WTC11 (cell line): ENCODE measurements around the gene UGT1A5. TPM values are rescaled to one million over a fixed set of nuclear protein-coding genes. Genes with fewer than 3 reads are reported as not detected.

Source experiments
- ATAC-seq: fragments of 200-7000 bp; cut with Tn5 transposase; 2 replicates; pipeline ENCODE4 v1.10.0; 2021; ENCODE audit warnings: mild to moderate bottlenecking, moderate library complexity
- CTCF ChIA-PET: fragments of 300-600 bp; sonication (Branson Sonifier 250); formaldehyde crosslinking; loops from one replicate; lab custom pipeline; 2021; ENCODE audit warnings: antibody characterized with exemption; lab: Charles Lee
- POLR2A ChIA-PET: fragments of 350-600 bp; sonication (Branson Sonifier 250); formaldehyde crosslinking; loops from one replicate; lab custom pipeline; 2021; ENCODE audit warnings: antibody characterized with exemption; lab: Charles Lee
- DNase-seq: peaks from one replicate; pipeline ENCODE4 v3.0.0; 2021; ENCODE audit warnings: low spot score
- H3K27ac Mint-ChIP-seq: 2 replicates; pipeline ENCODE4 v1.8.0; 2021; ENCODE audit warnings: mixed read lengths
- H3K27me3 Mint-ChIP-seq: 2 replicates; pipeline ENCODE4 v1.8.0; 2021; ENCODE audit warnings: low read depth, mild to moderate bottlenecking, moderate library complexity, mixed read lengths
- H3K36me3 Mint-ChIP-seq: 2 replicates; pipeline ENCODE4 v1.8.0; 2021; ENCODE audit warnings: mixed read lengths
- H3K4me1 Mint-ChIP-seq: 2 replicates; pipeline ENCODE4 v1.8.0; 2022; ENCODE audit warnings: mixed read lengths
- H3K4me3 Mint-ChIP-seq: 2 replicates; pipeline ENCODE4 v1.8.0; 2021; ENCODE audit warnings: mild to moderate bottlenecking, moderate library complexity, mixed read lengths
- H3K9me3 Mint-ChIP-seq: 2 replicates; pipeline ENCODE4 v1.8.0; 2021; ENCODE audit warnings: mixed read lengths
- ATF1 ChIP-seq: sonication (generic); formaldehyde crosslinking; IDR thresholded peaks from 2 replicates; pipeline ENCODE4 v1.8.1; 2023; ENCODE audit warnings: mild to moderate bottlenecking, moderate library complexity, missing genetic modification reagents
- IRF2 ChIP-seq: sonication (generic); formaldehyde crosslinking; IDR thresholded peaks from 2 replicates; pipeline ENCODE4 v1.8.0; 2022; ENCODE audit warnings: low read depth, missing genetic modification reagents, borderline replicate concordance
- NFE2L1 ChIP-seq: sonication (generic); formaldehyde crosslinking; IDR thresholded peaks from 2 replicates; pipeline ENCODE4 v1.8.1; 2023; ENCODE audit warnings: missing genetic modification reagents
- PRRX2 ChIP-seq: fragments of 250-450 bp; sonication (Bioruptor Pico); IDR thresholded peaks from 2 replicates; pipeline ENCODE4 v1.8.0; 2021; ENCODE audit warnings: mild to moderate bottlenecking
- ZNF138 ChIP-seq: sonication (generic); formaldehyde crosslinking; conservative IDR thresholded peaks from 2 replicates; pipeline ENCODE4 v1.8.1; 2022; ENCODE audit warnings: mild to moderate bottlenecking, moderate library complexity, missing genetic modification reagents
- total RNA-seq: library from RNA; stranded (reverse); gene quantifications from 3 replicates; pipeline ENCODE4 v1.2.3, GENCODE V29; 2021
- TF ChIP-seq, protein P1 (sequence below): sonication (generic); formaldehyde crosslinking; IDR thresholded peaks from 2 replicates; pipeline ENCODE4 v1.8.0; 2023; ENCODE audit warnings: missing genetic modification reagents, mild to moderate bottlenecking, borderline replicate concordance
- TF ChIP-seq, protein P2 (sequence below): fragments of 250-450 bp; sonication (Bioruptor Pico); IDR thresholded peaks from 2 replicates; pipeline ENCODE4 v2.1.2; 2022; ENCODE audit warnings: mild to moderate bottlenecking, moderate library complexity
- TF ChIP-seq, protein P3 (sequence below): sonication (generic); formaldehyde crosslinking; IDR thresholded peaks from 2 replicates; pipeline ENCODE4 v1.8.0; 2022; ENCODE audit warnings: mild to moderate bottlenecking, missing genetic modification reagents
- TF ChIP-seq, protein P4 (sequence below): sonication (generic); formaldehyde crosslinking; IDR thresholded peaks from 2 replicates; pipeline ENCODE4 v1.8.1; 2023; ENCODE audit warnings: mild to moderate bottlenecking, moderate library complexity, missing genetic modification reagents
- TF ChIP-seq, protein P5 (sequence below): sonication (generic); formaldehyde crosslinking; IDR thresholded peaks from 2 replicates; pipeline ENCODE4 v1.8.0; 2022; ENCODE audit warnings: mild to moderate bottlenecking, missing genetic modification reagents
- TF ChIP-seq, protein P6 (sequence below): sonication (generic); formaldehyde crosslinking; IDR thresholded peaks from 2 replicates; pipeline ENCODE4 v1.8.1; 2023; ENCODE audit warnings: mild to moderate bottlenecking, missing genetic modification reagents
- TF ChIP-seq, protein P7 (sequence below): sonication (generic); formaldehyde crosslinking; IDR thresholded peaks from 2 replicates; pipeline ENCODE4 v1.8.1; 2023; ENCODE audit warnings: mild to moderate bottlenecking, missing genetic modification reagents, moderate library complexity
- TF ChIP-seq, protein P8 (sequence below): sonication (generic); formaldehyde crosslinking; conservative IDR thresholded peaks from 2 replicates; pipeline ENCODE4 v1.8.1; 2023; ENCODE audit warnings: mild to moderate bottlenecking, low read depth, missing genetic modification reagents, moderate library complexity

Gene UGT1A5
- total RNA-seq, 1 experiment from 2014 or later, result not detected

DNA sequence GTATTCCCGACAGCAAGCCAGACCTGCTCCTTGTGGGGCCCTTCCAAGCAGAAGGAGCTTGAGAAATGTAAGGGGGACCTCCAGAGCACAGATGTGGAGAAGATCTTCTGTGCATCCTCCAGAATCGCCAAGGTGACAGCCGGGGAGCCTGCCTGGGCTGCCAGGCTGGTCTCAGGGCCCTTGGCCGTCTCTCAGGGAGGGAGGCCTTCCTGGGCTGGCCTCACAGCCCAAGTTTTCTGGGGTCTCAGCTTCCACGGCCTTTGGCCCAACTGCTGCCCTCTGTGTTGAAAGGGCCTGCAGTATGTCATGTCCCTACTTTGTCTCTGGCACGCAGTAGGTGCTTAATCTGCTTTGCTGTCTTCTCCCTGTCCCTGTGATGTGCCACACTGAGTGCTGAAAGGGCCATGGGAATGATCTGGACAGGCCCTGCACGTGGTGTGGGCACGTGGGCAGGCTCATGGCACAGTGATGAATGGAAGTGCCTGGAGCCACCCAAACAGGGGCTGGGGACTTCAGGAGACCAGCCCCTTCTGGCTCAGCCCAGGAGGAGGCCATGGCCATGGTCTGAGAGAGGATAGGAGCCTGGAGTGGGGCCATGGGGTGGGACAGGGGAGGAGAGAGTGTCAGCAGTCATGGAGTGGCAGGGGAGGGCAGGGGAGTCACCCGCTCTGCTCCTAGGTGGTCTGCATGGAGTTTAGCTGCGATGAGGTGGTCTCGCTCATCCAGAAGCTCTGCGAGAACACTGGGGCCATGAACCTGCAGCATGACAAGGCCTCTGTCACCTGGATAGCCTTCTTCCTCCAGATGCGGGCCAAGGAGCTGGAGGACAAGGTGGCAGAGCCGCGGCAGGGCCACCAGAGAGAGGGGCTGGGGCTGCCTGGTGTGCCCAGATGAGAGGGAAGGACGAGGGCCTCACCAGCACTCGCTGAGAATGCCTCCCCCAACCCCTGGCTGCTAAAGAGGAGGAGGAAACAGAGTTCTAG lies 106.2 kb downstream of the UGT1A5 start (continued):
- no peak for TF ChIP-seq ZNF138 (CRISPR knock-in tag)
- TF ChIP-seq, protein P1, sequence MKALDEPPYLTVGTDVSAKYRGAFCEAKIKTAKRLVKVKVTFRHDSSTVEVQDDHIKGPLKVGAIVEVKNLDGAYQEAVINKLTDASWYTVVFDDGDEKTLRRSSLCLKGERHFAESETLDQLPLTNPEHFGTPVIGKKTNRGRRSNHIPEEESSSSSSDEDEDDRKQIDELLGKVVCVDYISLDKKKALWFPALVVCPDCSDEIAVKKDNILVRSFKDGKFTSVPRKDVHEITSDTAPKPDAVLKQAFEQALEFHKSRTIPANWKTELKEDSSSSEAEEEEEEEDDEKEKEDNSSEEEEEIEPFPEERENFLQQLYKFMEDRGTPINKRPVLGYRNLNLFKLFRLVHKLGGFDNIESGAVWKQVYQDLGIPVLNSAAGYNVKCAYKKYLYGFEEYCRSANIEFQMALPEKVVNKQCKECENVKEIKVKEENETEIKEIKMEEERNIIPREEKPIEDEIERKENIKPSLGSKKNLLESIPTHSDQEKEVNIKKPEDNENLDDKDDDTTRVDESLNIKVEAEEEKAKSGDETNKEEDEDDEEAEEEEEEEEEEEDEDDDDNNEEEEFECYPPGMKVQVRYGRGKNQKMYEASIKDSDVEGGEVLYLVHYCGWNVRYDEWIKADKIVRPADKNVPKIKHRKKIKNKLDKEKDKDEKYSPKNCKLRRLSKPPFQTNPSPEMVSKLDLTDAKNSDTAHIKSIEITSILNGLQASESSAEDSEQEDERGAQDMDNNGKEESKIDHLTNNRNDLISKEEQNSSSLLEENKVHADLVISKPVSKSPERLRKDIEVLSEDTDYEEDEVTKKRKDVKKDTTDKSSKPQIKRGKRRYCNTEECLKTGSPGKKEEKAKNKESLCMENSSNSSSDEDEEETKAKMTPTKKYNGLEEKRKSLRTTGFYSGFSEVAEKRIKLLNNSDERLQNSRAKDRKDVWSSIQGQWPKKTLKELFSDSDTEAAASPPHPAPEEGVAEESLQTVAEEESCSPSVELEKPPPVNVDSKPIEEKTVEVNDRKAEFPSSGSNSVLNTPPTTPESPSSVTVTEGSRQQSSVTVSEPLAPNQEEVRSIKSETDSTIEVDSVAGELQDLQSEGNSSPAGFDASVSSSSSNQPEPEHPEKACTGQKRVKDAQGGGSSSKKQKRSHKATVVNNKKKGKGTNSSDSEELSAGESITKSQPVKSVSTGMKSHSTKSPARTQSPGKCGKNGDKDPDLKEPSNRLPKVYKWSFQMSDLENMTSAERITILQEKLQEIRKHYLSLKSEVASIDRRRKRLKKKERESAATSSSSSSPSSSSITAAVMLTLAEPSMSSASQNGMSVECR (CRISPR knock-in tag), result no peak

DNA sequence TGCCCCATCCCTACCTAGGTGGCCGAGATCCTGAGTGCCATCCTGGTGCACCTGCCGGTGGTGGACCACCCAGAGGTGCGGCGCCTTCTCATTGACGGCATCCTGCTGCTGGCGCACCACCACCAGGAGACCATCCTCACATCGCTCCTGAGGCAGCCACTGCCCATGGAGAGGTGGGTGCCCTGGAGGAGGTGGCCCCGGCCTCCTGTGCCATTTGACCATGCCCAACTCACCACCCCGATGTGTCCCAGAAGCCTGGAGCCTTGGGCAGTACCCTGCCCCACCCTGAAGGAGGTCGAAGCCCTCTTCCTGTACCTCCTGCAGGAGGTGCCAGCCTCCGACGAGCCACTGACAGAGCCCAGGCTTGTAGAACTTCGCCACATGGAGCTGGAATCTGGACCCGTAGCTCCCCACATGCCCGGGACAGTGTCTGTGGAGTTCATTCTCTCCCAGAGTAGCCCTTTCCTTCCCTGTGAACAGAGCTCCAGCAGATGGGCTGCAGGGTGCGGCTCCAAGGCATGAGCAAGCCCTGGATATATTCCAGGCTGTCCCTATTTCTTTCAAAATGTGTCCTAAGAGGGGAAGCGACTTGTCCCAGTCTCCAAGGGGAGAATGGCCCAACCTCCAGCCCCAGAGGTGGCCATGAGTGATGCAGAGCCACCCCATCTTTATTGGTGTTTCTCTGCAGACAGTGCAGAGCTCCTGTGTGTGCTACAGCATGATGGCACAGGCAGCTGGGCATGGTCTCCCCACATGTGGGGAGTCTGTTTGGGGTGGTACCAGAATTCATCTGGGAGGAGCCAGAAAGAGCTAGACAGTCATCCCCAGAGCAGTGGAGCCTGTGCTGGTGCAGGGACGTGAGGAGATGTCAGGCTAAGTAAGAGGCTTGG lies 107.4 kb downstream of the UGT1A5 start:
- no peak for ATAC-seq
- Mint-ChIP-seq H3K36me3 (no peaks in the 10 kb centered on the region), H3K9me3 (no peaks in the 10 kb centered on the region), H3K27me3 (no peaks in the 10 kb centered on the region), H3K4me3 (no peak overlapping the region), H3K4me1 (peaks cover 5% of the 10 kb centered on the region; the same call in 1 of the 2 replicates), H3K27ac (no peak overlapping the region)
- CTCF ChIA-PET, result interaction anchor here (1.4 kb wide), 1 partner anchor 13 kb away, joined by 5 read pairs; no protein-coding TSS in a partner anchor
- no peak for DNase-seq
- POLR2A ChIA-PET, result no interaction called here
- TF ChIP-seq, protein P2, sequence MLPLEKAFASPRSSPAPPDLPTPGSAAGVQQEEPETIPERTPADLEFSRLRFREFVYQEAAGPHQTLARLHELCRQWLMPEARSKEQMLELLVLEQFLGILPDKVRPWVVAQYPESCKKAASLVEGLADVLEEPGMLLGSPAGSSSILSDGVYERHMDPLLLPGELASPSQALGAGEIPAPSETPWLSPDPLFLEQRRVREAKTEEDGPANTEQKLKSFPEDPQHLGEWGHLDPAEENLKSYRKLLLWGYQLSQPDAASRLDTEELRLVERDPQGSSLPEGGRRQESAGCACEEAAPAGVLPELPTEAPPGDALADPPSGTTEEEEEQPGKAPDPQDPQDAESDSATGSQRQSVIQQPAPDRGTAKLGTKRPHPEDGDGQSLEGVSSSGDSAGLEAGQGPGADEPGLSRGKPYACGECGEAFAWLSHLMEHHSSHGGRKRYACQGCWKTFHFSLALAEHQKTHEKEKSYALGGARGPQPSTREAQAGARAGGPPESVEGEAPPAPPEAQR (CRISPR knock-in tag), result no peak
- TF ChIP-seq PRRX2 (CRISPR knock-in tag), result no peak
- no peak for TF ChIP-seq NFE2L1 (CRISPR knock-in tag)
- TF ChIP-seq, protein P3, sequence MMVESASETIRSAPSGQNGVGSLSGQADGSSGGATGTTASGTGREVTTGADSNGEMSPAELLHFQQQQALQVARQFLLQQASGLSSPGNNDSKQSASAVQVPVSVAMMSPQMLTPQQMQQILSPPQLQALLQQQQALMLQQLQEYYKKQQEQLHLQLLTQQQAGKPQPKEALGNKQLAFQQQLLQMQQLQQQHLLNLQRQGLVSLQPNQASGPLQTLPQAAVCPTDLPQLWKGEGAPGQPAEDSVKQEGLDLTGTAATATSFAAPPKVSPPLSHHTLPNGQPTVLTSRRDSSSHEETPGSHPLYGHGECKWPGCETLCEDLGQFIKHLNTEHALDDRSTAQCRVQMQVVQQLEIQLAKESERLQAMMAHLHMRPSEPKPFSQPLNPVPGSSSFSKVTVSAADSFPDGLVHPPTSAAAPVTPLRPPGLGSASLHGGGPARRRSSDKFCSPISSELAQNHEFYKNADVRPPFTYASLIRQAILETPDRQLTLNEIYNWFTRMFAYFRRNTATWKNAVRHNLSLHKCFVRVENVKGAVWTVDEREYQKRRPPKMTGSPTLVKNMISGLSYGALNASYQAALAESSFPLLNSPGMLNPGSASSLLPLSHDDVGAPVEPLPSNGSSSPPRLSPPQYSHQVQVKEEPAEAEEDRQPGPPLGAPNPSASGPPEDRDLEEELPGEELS (CRISPR knock-in tag), result no peak
- no peak for TF ChIP-seq IRF2 (CRISPR knock-in tag)
- TF ChIP-seq, protein P4, sequence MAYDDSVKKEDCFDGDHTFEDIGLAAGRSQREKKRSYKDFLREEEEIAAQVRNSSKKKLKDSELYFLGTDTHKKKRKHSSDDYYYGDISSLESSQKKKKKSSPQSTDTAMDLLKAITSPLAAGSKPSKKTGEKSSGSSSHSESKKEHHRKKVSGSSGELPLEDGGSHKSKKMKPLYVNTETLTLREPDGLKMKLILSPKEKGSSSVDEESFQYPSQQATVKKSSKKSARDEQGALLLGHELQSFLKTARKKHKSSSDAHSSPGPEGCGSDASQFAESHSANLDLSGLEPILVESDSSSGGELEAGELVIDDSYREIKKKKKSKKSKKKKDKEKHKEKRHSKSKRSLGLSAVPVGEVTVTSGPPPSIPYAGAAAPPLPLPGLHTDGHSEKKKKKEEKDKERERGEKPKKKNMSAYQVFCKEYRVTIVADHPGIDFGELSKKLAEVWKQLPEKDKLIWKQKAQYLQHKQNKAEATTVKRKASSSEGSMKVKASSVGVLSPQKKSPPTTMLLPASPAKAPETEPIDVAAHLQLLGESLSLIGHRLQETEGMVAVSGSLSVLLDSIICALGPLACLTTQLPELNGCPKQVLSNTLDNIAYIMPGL (CRISPR knock-in tag), result no peak
- TF ChIP-seq, protein P5, sequence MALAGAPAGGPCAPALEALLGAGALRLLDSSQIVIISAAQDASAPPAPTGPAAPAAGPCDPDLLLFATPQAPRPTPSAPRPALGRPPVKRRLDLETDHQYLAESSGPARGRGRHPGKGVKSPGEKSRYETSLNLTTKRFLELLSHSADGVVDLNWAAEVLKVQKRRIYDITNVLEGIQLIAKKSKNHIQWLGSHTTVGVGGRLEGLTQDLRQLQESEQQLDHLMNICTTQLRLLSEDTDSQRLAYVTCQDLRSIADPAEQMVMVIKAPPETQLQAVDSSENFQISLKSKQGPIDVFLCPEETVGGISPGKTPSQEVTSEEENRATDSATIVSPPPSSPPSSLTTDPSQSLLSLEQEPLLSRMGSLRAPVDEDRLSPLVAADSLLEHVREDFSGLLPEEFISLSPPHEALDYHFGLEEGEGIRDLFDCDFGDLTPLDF, result no peak
- TF ChIP-seq, protein P6, sequence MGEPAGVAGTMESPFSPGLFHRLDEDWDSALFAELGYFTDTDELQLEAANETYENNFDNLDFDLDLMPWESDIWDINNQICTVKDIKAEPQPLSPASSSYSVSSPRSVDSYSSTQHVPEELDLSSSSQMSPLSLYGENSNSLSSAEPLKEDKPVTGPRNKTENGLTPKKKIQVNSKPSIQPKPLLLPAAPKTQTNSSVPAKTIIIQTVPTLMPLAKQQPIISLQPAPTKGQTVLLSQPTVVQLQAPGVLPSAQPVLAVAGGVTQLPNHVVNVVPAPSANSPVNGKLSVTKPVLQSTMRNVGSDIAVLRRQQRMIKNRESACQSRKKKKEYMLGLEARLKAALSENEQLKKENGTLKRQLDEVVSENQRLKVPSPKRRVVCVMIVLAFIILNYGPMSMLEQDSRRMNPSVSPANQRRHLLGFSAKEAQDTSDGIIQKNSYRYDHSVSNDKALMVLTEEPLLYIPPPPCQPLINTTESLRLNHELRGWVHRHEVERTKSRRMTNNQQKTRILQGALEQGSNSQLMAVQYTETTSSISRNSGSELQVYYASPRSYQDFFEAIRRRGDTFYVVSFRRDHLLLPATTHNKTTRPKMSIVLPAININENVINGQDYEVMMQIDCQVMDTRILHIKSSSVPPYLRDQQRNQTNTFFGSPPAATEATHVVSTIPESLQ (CRISPR knock-in tag), result no peak
- no peak for TF ChIP-seq ATF1 (CRISPR knock-in tag)
- TF ChIP-seq, protein P7, sequence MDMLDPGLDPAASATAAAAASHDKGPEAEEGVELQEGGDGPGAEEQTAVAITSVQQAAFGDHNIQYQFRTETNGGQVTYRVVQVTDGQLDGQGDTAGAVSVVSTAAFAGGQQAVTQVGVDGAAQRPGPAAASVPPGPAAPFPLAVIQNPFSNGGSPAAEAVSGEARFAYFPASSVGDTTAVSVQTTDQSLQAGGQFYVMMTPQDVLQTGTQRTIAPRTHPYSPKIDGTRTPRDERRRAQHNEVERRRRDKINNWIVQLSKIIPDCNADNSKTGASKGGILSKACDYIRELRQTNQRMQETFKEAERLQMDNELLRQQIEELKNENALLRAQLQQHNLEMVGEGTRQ (CRISPR knock-in tag), result no peak
- TF ChIP-seq, protein P8, sequence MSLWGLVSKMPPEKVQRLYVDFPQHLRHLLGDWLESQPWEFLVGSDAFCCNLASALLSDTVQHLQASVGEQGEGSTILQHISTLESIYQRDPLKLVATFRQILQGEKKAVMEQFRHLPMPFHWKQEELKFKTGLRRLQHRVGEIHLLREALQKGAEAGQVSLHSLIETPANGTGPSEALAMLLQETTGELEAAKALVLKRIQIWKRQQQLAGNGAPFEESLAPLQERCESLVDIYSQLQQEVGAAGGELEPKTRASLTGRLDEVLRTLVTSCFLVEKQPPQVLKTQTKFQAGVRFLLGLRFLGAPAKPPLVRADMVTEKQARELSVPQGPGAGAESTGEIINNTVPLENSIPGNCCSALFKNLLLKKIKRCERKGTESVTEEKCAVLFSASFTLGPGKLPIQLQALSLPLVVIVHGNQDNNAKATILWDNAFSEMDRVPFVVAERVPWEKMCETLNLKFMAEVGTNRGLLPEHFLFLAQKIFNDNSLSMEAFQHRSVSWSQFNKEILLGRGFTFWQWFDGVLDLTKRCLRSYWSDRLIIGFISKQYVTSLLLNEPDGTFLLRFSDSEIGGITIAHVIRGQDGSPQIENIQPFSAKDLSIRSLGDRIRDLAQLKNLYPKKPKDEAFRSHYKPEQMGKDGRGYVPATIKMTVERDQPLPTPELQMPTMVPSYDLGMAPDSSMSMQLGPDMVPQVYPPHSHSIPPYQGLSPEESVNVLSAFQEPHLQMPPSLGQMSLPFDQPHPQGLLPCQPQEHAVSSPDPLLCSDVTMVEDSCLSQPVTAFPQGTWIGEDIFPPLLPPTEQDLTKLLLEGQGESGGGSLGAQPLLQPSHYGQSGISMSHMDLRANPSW (CRISPR knock-in tag), result no peak
